PC-3 (cell line): Measurements from ENCODE around the gene CES4A. TPM values are rescaled to one million over a fixed set of nuclear protein-coding genes. Genes with fewer than 3 reads are reported as not detected.

Experiments used
- ATAC-seq: fragments of 200-7000 bp; cut with Tn5 transposase; 2 replicates; pipeline ENCODE4 v1.9.1; 2020; ENCODE audit warnings: mild to moderate bottlenecking, moderate library complexity
- BruUV-seq: library from RNA; stranded (reverse); fragments of 400-500 nt; replicated peaks from 2 replicates; lab custom pipeline; 2021; lab: Mats Ljungman, UMichigan
- CTCF ChIA-PET: fragments of 300-600 bp; sonication (Branson Sonifier 250); formaldehyde crosslinking; loops from one replicate; lab custom pipeline; 2022; ENCODE audit warnings: antibody characterized with exemption; lab: Charles Lee
- POLR2A ChIA-PET: fragments of 300-600 bp; sonication (Branson Sonifier 250); formaldehyde crosslinking; loops from one replicate; lab custom pipeline; 2022; ENCODE audit warnings: antibody characterized with exemption; ENCODE audit not compliant: unreplicated experiment; lab: Charles Lee
- DNase-seq: peaks from one replicate; pipeline ENCODE4 v3.0.0-alpha.2; 2015
- H2AFZ ChIP-seq: fragments of 300-600 bp; sonication (generic); 2 replicates; pipeline ENCODE4 v1.6.0; 2016; ENCODE audit warnings: antibody characterized with exemption, low read length
- H3F3A ChIP-seq: fragments of 300-600 bp; sonication (generic); one replicate; pipeline ENCODE4 v1.6.0; 2017; ENCODE audit warnings: antibody characterized with exemption, low read length, control low read depth, mild to moderate bottlenecking; ENCODE audit not compliant: unreplicated experiment
- H3K27ac ChIP-seq: fragments of 300-600 bp; sonication (generic); 2 replicates; pipeline ENCODE4 v1.5.1; 2016; ENCODE audit warnings: mild to moderate bottlenecking, low read length
- H3K27me3 ChIP-seq: fragments of 300-600 bp; sonication (generic); 2 replicates; pipeline ENCODE4 v1.6.1; 2016; ENCODE audit warnings: low read length, mixed read lengths
- H3K36me3 ChIP-seq: fragments of 300-600 bp; sonication (generic); 2 replicates; pipeline ENCODE4 v1.6.1; 2016; ENCODE audit warnings: low read depth, mixed run types, low read length, mixed read lengths
- H3K4me1 ChIP-seq: fragments of 300-600 bp; sonication (generic); 2 replicates; pipeline ENCODE4 v1.5.1; 2016; ENCODE audit warnings: low read length; ENCODE audit not compliant: insufficient read depth
- H3K4me2 ChIP-seq: fragments of 300-600 bp; sonication (generic); 2 replicates; pipeline ENCODE4 v1.6.0; 2016; ENCODE audit warnings: low read length
- H3K4me3 ChIP-seq: fragments of 300-600 bp; sonication (generic); 2 replicates; pipeline ENCODE4 v1.5.1; 2016; ENCODE audit warnings: mild to moderate bottlenecking, low read length, mixed read lengths
- H3K79me2 ChIP-seq: fragments of 300-600 bp; sonication (generic); 2 replicates; pipeline ENCODE4 v1.6.1; 2017; ENCODE audit warnings: low read length, mixed read lengths
- H3K9ac ChIP-seq: fragments of 300-600 bp; sonication (generic); 2 replicates; pipeline ENCODE4 v1.6.0; 2016; ENCODE audit warnings: mild to moderate bottlenecking, low read length
- H3K9me2 ChIP-seq: fragments of 300-600 bp; sonication (generic); replicated peaks from 2 replicates; pipeline ENCODE4 v1.6.1; 2016; ENCODE audit warnings: mixed run types, low read length, mixed read lengths
- H3K9me3 ChIP-seq: fragments of 300-600 bp; sonication (generic); 2 replicates; pipeline ENCODE4 v1.6.1; 2016; ENCODE audit warnings: low read length, mixed read lengths
- H4K20me1 ChIP-seq: fragments of 300-600 bp; sonication (generic); 2 replicates; pipeline ENCODE4 v1.6.1; 2016; ENCODE audit warnings: low read length, mixed read lengths
- EZH2 ChIP-seq: fragments of 300-600 bp; sonication (generic); IDR thresholded peaks from one replicate; pipeline ENCODE4 v1.6.1; 2017; ENCODE audit warnings: antibody characterized with exemption, mild to moderate bottlenecking, low read length; ENCODE audit not compliant: unreplicated experiment
- EZH2phosphoT487 ChIP-seq: fragments of 300-600 bp; sonication (generic); IDR thresholded peaks from 2 replicates; pipeline ENCODE4 v1.6.1; 2018; ENCODE audit warnings: mild to moderate bottlenecking, antibody characterized with exemption, low read length, borderline replicate concordance
- intact Hi-C: fragments of 100-400 bp; cut with micrococcal nuclease; formaldehyde crosslinking; loops from 2 replicates; pipeline ENCODE4 v1.9.0; 2023
- total RNA-seq: library from RNA; depleted of rRNA; stranded (reverse); fragments of >200 nt; gene quantifications from 2 replicates; pipeline ENCODE4 v1.2.3, GENCODE V29; 2014
- TF ChIP-seq, protein P1 (sequence below): fragments of 300-600 bp; sonication (generic); conservative IDR thresholded peaks from 2 replicates; pipeline ENCODE4 v1.5.1; 2017; ENCODE audit warnings: antibody characterized with exemption, low read depth, mild to moderate bottlenecking, low read length

CES4A gene
- total RNA-seq, 1 experiment from 2014 or later, result 2.6 TPM

- no peaks in the 10 kb centered on the region for H3F3A ChIP-seq
- ChIA-PET POLR2A (no interaction called here), CTCF (interaction anchor here (0.6 kb wide), 1 partner anchor 48 kb away, joined by 3 read pairs; no protein-coding TSS in a partner anchor)
- no peak overlapping the region for H3K27ac ChIP-seq
- BruUV-seq, result no TSS peak
- H3K27me3 ChIP-seq, result no peaks in the 10 kb centered on the region
- no peaks in the 10 kb centered on the region for H3K9me2 ChIP-seq
- H2AFZ ChIP-seq, result no peak overlapping the region
- H3K4me2 ChIP-seq, result no peak overlapping the region
- TF ChIP-seq EZH2phosphoT487 (no peak), EZH2 (no peak)
- TF ChIP-seq, protein P1, sequence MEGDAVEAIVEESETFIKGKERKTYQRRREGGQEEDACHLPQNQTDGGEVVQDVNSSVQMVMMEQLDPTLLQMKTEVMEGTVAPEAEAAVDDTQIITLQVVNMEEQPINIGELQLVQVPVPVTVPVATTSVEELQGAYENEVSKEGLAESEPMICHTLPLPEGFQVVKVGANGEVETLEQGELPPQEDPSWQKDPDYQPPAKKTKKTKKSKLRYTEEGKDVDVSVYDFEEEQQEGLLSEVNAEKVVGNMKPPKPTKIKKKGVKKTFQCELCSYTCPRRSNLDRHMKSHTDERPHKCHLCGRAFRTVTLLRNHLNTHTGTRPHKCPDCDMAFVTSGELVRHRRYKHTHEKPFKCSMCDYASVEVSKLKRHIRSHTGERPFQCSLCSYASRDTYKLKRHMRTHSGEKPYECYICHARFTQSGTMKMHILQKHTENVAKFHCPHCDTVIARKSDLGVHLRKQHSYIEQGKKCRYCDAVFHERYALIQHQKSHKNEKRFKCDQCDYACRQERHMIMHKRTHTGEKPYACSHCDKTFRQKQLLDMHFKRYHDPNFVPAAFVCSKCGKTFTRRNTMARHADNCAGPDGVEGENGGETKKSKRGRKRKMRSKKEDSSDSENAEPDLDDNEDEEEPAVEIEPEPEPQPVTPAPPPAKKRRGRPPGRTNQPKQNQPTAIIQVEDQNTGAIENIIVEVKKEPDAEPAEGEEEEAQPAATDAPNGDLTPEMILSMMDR, result no peak
- H3K9me3 ChIP-seq, result no peaks in the 10 kb centered on the region
- H3K4me3 ChIP-seq, result no peak overlapping the region
- no peaks in the 10 kb centered on the region for H3K79me2 ChIP-seq
- DNase-seq (no peak), ATAC-seq (no peak)
- H3K9ac ChIP-seq, result no peak overlapping the region
- H3K4me1 ChIP-seq, result no peaks in the 10 kb centered on the region
- no peaks in the 10 kb centered on the region for H3K36me3 ChIP-seq
- no peaks in the 10 kb centered on the region for H4K20me1 ChIP-seq
- intact Hi-C loops, result no loop called here
These were observed 13.0 kb upstream of the CES4A start for GRCh38 chr16:66975302-66975893.

DNA sequence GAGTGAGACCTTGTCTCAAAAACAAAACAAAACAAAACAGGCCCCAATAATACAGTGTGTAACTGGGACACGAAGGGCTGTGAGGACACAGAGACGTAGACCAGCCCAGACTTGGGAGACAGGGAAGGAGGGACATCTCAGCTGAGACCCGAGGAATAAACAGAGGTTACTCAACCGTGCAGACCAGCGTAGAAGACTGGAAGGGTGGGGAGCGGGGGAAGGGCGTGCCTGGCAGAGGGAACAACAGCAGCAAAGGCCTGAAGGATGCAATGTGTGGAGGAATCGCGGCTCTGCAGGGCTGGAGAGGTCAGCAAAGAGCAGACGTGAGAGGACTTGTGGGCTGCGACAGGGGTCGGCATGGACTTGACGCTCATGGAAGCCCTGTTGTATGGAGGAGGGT, 11.6 kb upstream of the CES4A start:
- Histone ChIP-seq H3F3A (no peaks in the 10 kb centered on the region), H3K9ac (no peak overlapping the region), H3K79me2 (no peaks in the 10 kb centered on the region), H3K9me2 (no peaks in the 10 kb centered on the region), H3K4me1 (no peaks in the 10 kb centered on the region), H4K20me1 (no peaks in the 10 kb centered on the region), H3K4me3 (no peak overlapping the region), H3K9me3 (no peaks in the 10 kb centered on the region), H3K27me3 (no peaks in the 10 kb centered on the region), H2AFZ (no peak overlapping the region), H3K27ac (no peak overlapping the region), H3K4me2 (no peak overlapping the region), H3K36me3 (no peaks in the 10 kb centered on the region)
- ChIA-PET POLR2A (no interaction called here), CTCF (no interaction called here)
- DNase-seq, result no peak
- ATAC-seq, result no peak
- intact Hi-C loops, result loop anchor here (1.0 to 2.0 kb wide), 2 partner anchors 39 to 124 kb away; no protein-coding TSS in a partner anchor
- no TSS peak for BruUV-seq
- TF ChIP-seq, protein P1, result no peak
- no peak for TF ChIP-seq EZH2
- no peak for TF ChIP-seq EZH2phosphoT487

DNA sequence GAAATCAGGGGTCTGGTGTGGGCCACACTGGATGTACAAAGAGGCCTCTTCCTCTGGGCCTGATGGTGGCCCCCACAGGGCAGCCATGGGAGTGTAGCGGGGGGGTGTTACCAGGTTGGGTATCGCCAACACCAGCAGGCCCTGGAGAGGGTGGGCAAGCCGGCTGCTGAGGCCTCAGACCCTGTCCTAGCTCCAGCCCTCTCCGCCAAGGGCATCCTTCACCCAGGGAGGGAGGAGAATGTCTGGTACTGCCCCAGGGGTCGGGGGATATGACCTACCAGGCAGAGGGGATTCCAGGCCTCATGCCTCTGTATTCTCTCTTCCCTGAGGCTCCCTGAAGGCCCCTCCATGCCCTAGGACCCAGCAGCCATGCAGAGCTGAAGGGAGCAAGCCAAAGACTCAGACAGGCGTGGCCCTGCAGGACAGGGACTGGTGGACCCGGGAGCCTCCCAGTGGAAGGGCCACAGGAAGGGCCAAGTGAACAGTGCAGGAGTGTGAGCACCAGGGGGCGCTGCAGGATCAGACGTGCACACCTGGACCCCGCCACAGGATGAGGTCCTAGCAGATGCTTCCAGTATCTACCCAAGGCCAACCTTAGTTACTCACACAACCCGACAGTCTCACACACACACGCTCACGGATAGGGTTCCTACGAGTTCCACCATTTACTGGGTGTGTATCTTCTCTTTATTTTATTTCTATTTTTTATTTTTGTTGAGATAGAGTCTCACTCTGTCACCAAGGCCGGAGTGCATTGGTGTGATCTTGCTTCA, 10.9 kb upstream of the CES4A start:
- Histone ChIP-seq H3K27ac (no peak overlapping the region), H3K4me3 (no peak overlapping the region), H2AFZ (no peak overlapping the region), H4K20me1 (no peaks in the 10 kb centered on the region), H3K9ac (no peak overlapping the region), H3K36me3 (no peaks in the 10 kb centered on the region), H3F3A (no peaks in the 10 kb centered on the region), H3K4me2 (no peak overlapping the region), H3K27me3 (no peaks in the 10 kb centered on the region), H3K79me2 (no peaks in the 10 kb centered on the region), H3K9me3 (no peaks in the 10 kb centered on the region), H3K9me2 (no peaks in the 10 kb centered on the region), H3K4me1 (no peaks in the 10 kb centered on the region)
- ChIA-PET POLR2A (no interaction called here), CTCF (interaction anchor here (0.6 kb wide), 1 partner anchor 114 kb away, joined by 3 read pairs; no protein-coding TSS in a partner anchor)
- ATAC-seq (peak; percentile 98), DNase-seq (peak; percentile 82)
- BruUV-seq, result no TSS peak
- intact Hi-C loops, result loop anchor here (1.0 to 2.0 kb wide), 2 partner anchors 38 to 123 kb away; no protein-coding TSS in a partner anchor
- TF ChIP-seq, protein P1, result peak; percentile 85
- no peak for TF ChIP-seq EZH2phosphoT487
